CD14-positive monocyte (primary cell): ENCODE results near the gene CNOT1. TPM values are rescaled to one million over a fixed set of nuclear protein-coding genes. Genes with fewer than 3 reads are reported as not detected.

Experiments
- DNase-seq, 3 donors: peaks; one replicate each; pipeline ENCODE4 v3.0.0-alpha.2; 2011 to 2022
- H2AFZ ChIP-seq: 2 replicates; pipeline ENCODE4 v1.6.0; 2012; ENCODE audit warnings: mild to moderate bottlenecking, low read depth, low read length, inconsistent platforms; ENCODE audit not compliant: insufficient read depth, poor library complexity, severe bottlenecking
- H3K27ac ChIP-seq, 2 donors: 1 replicate in 1 of 2; 2 replicates in 1 of 2; pipeline ENCODE4 v1.5.1; 2012 to 2013; ENCODE audit warnings: low read length in 2 of 2, control low read depth in 1 of 2, inconsistent platforms in 1 of 2, low read depth in 1 of 2, mild to moderate bottlenecking in 1 of 2
- H3K27me3 ChIP-seq, 2 donors: one replicate each; pipeline versions ENCODE4 v1.6.0 to v1.6.1; 2011 to 2013; ENCODE audit warnings: low read length in 2 of 2; ENCODE audit not compliant: control insufficient read depth in 2 of 2, insufficient read depth in 2 of 2
- H3K36me3 ChIP-seq, 2 donors: replicated peaks in 1 of 2; 1 replicate in 1 of 2; 2 replicates in 1 of 2; pipeline versions ENCODE4 v1.5.1 to v1.6.1; 2012 to 2013; ENCODE audit warnings: low read length in 2 of 2, control low read depth in 1 of 2, inconsistent platforms in 1 of 2, mild to moderate bottlenecking in 1 of 2; ENCODE audit not compliant: insufficient read depth in 2 of 2, control insufficient read depth in 1 of 2
- H3K4me1 ChIP-seq, 2 donors: 1 replicate in 1 of 2; 2 replicates in 1 of 2; pipeline versions ENCODE4 v1.5.1 to v1.6.1; 2012 to 2013; ENCODE audit warnings: low read length in 2 of 2, control low read depth in 1 of 2, inconsistent platforms in 1 of 2, mild to moderate bottlenecking in 1 of 2, moderate library complexity in 1 of 2; ENCODE audit not compliant: insufficient read depth in 2 of 2, control insufficient read depth in 1 of 2
- H3K4me2 ChIP-seq: replicated peaks from 2 replicates; pipeline ENCODE3; 2012; ENCODE audit warnings: low read length, moderate library complexity, mild to moderate bottlenecking; ENCODE audit not compliant: poor library complexity, severe bottlenecking; ENCODE audit errors: extremely low read depth
- H3K4me3 ChIP-seq, 3 experiments: fragments of 200-600 bp in 1 of 3; sonication (generic) in 1 of 3; replicated peaks in 1 of 3; 1 replicate in 2 of 3; 2 replicates in 1 of 3; pipeline ENCODE4 v1.5.1; 2011 to 2013; ENCODE audit warnings: low read length in 3 of 3, mild to moderate bottlenecking in 3 of 3, control low read depth in 2 of 3, low read depth in 2 of 3, inconsistent platforms in 1 of 3, moderate library complexity in 1 of 3
- H3K79me2 ChIP-seq: 2 replicates; pipeline ENCODE4 v1.6.0; 2012; ENCODE audit warnings: mild to moderate bottlenecking, control low read depth, inconsistent platforms, low read length, moderate library complexity; ENCODE audit not compliant: insufficient read depth
- H3K9ac ChIP-seq: 2 replicates; pipeline ENCODE4 v1.6.0; 2017; ENCODE audit warnings: low read length, mild to moderate bottlenecking; ENCODE audit not compliant: insufficient read depth, poor library complexity, severe bottlenecking
- H3K9me3 ChIP-seq, 2 donors: replicated peaks in 1 of 2; 1 replicate in 1 of 2; 2 replicates in 1 of 2; pipeline versions ENCODE4 v1.5.1 to v1.6.1; 2012 to 2013; ENCODE audit warnings: low read length in 2 of 2, control low read depth in 1 of 2; ENCODE audit not compliant: control insufficient read depth in 1 of 2, insufficient read depth in 1 of 2
- H4K20me1 ChIP-seq: 2 replicates; pipeline ENCODE4 v1.6.0; 2012; ENCODE audit warnings: mild to moderate bottlenecking, low read length, control low read depth, moderate library complexity; ENCODE audit not compliant: insufficient read depth
- H3K27ac Mint-ChIP-seq, 7 donors: one replicate each; pipeline ENCODE4 v1.8.0; 2020; ENCODE audit warnings: mild to moderate bottlenecking in 7 of 7, mixed read lengths in 7 of 7, moderate library complexity in 6 of 7, inconsistent platforms in 2 of 7
- H3K27me3 Mint-ChIP-seq, 3 donors: one replicate each; pipeline ENCODE4 v1.8.0; 2021 to 2022; ENCODE audit warnings: low read depth in 3 of 3, mild to moderate bottlenecking in 3 of 3, mixed read lengths in 3 of 3, moderate library complexity in 3 of 3, inconsistent platforms in 1 of 3
- H3K36me3 Mint-ChIP-seq, 2 donors: one replicate each; pipeline ENCODE4 v1.8.0; 2020; ENCODE audit warnings: mixed read lengths in 2 of 2, inconsistent platforms in 1 of 2, mild to moderate bottlenecking in 1 of 2
- H3K4me1 Mint-ChIP-seq: one replicate; pipeline ENCODE4 v1.8.0; 2020; ENCODE audit warnings: mild to moderate bottlenecking, mixed read lengths
- H3K4me3 Mint-ChIP-seq, 2 donors: one replicate each; pipeline ENCODE4 v1.8.0; 2020; ENCODE audit warnings: mild to moderate bottlenecking in 2 of 2, mixed read lengths in 2 of 2, moderate library complexity in 1 of 2
- H3K9me3 Mint-ChIP-seq, 7 donors: one replicate each; pipeline ENCODE4 v1.8.0; 2020 to 2022; ENCODE audit warnings: mixed read lengths in 7 of 7, mild to moderate bottlenecking in 6 of 7, moderate library complexity in 6 of 7, inconsistent platforms in 2 of 7
- WGBS: methylation state at CpG from one replicate; pipeline ENCODE4 v1.1.5; 2013; ENCODE audit warnings: missing lambda C conversion rate; ENCODE audit not compliant: insufficient coverage; 5-methylcytosine and 5-hydroxymethylcytosine counted together
- intact Hi-C, 2 donors: fragments of 100-400 bp; cut with micrococcal nuclease; formaldehyde crosslinking; loops; one replicate each; pipeline versions ENCODE4 v1.15.0 to v1.15.1; 2023
- polyA plus RNA-seq, 3 donors: library from polyadenylated mRNA; depleted of rRNA in 1 of 3; unstranded in 2 of 3; stranded (reverse) in 1 of 3; fragments of 300-500 nt in 2 of 3; fragments of >200 nt in 1 of 3; fragmentation: Illumina TruSeq in 2 of 3; gene quantifications; 1 replicate in 2 of 3; 2 replicates in 1 of 3; pipeline ENCODE4 v1.2.3, GENCODE V29; 2012 to 2021
- TF ChIP-seq, protein P1 (sequence below): fragments of 200-600 bp; IDR thresholded peaks from one replicate; pipeline ENCODE4 v1.8.0; 2022; ENCODE audit warnings: antibody characterized with exemption, mild to moderate bottlenecking

CNOT1 gene
- polyA plus RNA-seq, 3 donors: 50.8 to 182 (median 60.8) TPM

DNA sequence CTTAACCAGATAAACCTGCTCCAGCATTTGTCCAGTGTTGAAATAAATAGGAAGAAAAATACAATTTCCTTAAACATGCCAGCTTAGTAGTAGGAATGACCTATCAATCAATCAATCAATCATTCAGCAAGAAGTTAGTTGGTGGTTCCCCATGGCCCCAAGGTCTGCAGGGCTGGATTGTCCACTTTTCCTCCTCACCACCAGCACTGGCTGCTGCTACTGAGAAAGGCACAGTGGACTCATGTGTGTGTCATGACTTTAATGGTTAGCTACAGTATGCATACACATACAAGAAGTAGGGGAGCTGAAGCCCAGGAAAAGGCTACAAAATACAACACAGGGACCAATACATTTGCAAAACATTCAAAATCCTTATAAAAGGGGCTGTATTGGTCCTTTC lies 109.9 kb downstream of the CNOT1 start:
- peaks cover 11% of the 10 kb centered on the region for H3K4me1 Mint-ChIP-seq
- Histone ChIP-seq H3K27ac (no peak overlapping the region), H3K27me3 (no peaks in the 10 kb centered on the region), H3K9ac (no peak overlapping the region), H3K4me3 (no peak overlapping the region), H3K36me3 (peaks cover 68 to 81% of the 10 kb centered on the region in 2 donors), H2AFZ (no peak overlapping the region), H3K4me1 (peaks cover 11 to 18% of the 10 kb centered on the region in 2 donors), H3K9me3 (no peaks in the 10 kb centered on the region), H3K4me2 (no peak overlapping the region), H4K20me1 (peaks cover 48% of the 10 kb centered on the region), H3K79me2 (no peaks in the 10 kb centered on the region)
- H3K4me3 Mint-ChIP-seq: no peak overlapping the region
- H3K27me3 Mint-ChIP-seq: no peaks in the 10 kb centered on the region
- H3K36me3 Mint-ChIP-seq: peaks cover 69 to 70% of the 10 kb centered on the region in 2 donors
- intact Hi-C loops: loop anchor here (5.0 to 10.0 kb wide), 3 partner anchors 105 to 145 kb away; partner anchors contain the start of gene CNOT1 (in 2 of the 2)
- TF ChIP-seq, protein P1, sequence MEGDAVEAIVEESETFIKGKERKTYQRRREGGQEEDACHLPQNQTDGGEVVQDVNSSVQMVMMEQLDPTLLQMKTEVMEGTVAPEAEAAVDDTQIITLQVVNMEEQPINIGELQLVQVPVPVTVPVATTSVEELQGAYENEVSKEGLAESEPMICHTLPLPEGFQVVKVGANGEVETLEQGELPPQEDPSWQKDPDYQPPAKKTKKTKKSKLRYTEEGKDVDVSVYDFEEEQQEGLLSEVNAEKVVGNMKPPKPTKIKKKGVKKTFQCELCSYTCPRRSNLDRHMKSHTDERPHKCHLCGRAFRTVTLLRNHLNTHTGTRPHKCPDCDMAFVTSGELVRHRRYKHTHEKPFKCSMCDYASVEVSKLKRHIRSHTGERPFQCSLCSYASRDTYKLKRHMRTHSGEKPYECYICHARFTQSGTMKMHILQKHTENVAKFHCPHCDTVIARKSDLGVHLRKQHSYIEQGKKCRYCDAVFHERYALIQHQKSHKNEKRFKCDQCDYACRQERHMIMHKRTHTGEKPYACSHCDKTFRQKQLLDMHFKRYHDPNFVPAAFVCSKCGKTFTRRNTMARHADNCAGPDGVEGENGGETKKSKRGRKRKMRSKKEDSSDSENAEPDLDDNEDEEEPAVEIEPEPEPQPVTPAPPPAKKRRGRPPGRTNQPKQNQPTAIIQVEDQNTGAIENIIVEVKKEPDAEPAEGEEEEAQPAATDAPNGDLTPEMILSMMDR: no peak
- no peak overlapping the region for H3K27ac Mint-ChIP-seq
- DNase-seq: no peak
- no peaks in the 10 kb centered on the region for H3K9me3 Mint-ChIP-seq

DNA sequence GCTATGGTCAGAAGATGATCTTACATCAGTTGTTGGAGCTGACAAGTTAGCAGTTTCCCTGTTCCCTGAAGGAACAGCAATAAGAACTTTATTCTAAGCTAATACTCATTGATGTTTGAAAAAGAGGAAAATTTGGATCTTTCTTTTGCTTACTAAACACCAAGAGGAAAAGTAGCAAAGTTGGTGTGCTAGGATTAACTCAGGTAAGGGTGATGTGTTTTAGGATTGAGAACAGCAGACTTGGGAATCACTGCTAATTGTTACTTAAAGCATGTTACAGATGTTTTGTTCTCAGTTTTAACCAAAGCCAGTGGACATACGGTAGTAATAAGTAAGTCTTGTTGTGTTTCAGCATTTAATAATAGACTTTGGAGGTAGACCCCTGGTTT lies 110.7 kb downstream of the CNOT1 start:
- Mint-ChIP-seq H3K4me3 (no peak overlapping the region), H3K4me1 (peaks cover 11% of the 10 kb centered on the region), H3K27ac (no peak overlapping the region), H3K27me3 (no peaks in the 10 kb centered on the region), H3K9me3 (no peaks in the 10 kb centered on the region), H3K36me3 (peaks cover 62% of the 10 kb centered on the region in 2 donors)
- H3K4me3 ChIP-seq: no peak overlapping the region
- H4K20me1 ChIP-seq: peaks cover 46% of the 10 kb centered on the region
- H3K36me3 ChIP-seq: peaks cover 61 to 73% of the 10 kb centered on the region in 2 donors
- H3K27ac ChIP-seq: no peak overlapping the region
- peaks cover 13 to 21% of the 10 kb centered on the region in 2 donors for H3K4me1 ChIP-seq
- H2AFZ ChIP-seq: no peak overlapping the region
- intact Hi-C loops: loop anchor here (5.0 to 10.0 kb wide), 3 partner anchors 106 to 146 kb away; partner anchors contain the start of gene CNOT1 (in 2 of the 2)
- WGBS: no CpG with 5 or more reads among the region's 1 CpG
- TF ChIP-seq, protein P1: no peak
- H3K27me3 ChIP-seq: no peaks in the 10 kb centered on the region
- H3K79me2 ChIP-seq: no peaks in the 10 kb centered on the region
- DNase-seq: no peak
- no peak overlapping the region for H3K4me2 ChIP-seq
- H3K9me3 ChIP-seq: no peaks in the 10 kb centered on the region
- H3K9ac ChIP-seq: no peak overlapping the region
